Measurements from ENCODE around the gene CHTF18.
A peak's percentile ranks its signal among the peaks of the same experiment; 100 is the strongest.
"Not testable (repeated sequence)": the region's sequence is repeated elsewhere in the genome, so short reads cannot be mapped to it uniquely, and the experiment has no call there.

CHTF18 gene

DNA sequence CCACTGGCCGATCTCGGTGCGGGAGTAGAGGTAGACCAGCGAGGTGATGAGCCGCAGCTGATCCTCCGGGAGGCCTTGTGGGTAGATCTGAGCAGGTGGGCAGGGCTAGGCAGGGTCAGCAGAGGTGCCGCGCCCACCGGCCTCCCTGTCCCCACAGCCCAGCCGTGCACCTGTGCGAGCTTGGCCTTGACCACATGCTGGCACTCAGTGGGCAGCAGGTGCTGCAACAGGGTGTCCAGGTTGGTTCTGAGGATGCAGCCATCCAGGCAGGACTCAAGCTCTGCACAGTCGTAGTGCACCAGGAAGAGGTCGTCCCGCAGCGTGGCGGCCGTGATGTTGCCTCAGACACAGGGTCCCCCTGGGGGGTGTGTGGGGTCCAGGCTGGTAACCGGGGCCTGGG lies 15.5 kb upstream of the CHTF18 start:
- intact Hi-C loops (cut with DNase I), result no loop called here
- no peak for DNase-seq

DNA sequence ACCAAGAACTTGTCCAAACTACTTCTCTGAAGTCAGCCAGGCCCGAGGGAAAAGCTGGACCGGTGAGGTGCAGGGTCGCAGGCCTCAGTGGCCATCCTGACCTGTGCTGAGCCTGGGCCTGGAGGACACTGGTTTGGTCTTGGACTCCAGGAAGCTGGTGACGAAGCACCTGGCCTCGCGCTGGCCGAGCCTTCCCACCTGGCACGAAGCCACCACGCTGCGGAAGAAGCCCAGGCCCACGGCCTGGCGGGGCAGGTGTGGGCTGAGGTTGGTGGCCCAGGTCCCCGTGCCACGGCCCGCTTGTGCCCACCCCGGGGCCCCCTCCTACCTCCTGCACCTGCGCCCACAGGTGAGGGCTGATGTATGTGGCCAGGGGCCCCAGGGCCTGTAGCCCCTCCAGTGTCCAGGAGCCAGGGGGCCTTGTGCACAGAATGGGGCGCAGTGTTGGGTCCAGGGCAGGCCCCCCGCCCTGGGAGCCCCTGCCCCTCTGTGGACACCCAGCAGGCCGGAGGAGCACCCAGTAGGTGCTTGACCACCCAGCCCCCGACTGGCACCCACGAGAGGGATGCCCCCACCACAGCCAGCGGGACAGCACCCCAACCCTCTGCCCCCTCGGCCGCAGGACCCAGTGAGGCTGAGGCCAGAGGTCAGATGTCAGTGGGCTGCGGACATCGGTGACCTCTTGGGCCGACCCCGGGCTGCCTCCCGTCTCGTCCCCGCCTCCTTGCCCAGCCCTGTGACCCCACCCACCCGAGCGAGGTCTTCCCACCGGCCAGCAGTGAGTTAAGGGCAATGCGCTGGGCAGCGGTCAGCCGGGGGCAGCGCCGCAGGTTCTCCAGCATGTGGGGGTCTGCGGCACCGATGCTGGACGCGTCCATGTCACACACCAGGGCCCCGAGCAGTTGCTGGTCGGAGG lies 14.1 kb upstream of the CHTF18 start:
- intact Hi-C loops (cut with DNase I), result no loop called here
- no peak for DNase-seq

DNA sequence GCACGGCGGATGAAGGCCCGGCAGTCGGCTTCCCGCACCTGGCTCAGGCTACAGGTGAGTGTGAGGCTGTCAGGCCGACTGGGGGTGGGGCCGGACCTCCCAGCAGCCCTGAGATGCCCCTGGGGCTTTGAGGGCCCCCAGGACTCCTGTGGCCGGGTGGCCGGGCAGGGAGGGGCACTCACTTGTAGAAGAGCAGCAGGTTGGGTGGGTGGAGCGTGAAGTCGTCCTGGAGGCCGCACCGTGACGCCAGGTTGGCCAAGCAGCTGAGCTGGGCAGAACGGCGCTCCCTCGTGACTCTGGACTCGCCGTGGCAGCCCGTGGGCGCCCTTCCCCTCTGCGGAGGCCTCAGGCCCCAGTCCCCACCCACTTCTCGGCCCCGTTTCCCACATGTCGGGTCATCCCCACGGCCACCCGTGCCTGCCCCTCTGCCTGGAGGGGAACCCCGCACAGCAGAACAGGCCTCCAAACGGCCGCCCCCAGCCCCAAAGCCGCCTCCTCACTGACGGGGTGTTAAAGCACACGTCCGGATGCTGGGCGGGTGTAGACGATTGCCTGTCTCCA lies 13.1 kb upstream of the CHTF18 start:
- no peak for DNase-seq
- intact Hi-C loops (cut with DNase I), result no loop called here

DNA sequence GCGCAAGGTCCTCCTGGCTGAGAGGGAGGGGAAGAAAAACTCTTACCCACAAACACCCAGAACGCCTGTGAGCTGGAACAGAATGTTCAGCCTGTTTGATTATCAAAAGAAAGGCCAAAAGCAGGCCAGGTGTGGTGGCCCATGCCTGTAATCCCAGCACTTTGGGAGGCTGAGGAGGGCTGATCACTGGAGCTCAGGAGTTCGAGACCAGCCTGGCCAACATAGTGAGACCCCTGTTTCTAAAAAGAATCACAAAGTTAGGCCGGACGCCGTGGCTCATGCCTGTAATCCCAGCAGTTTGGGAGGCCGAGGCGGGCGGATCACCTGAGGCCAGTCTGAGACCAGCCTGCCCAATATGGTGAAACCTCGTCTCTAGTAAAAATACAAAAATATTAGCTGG lies 12.1 kb upstream of the CHTF18 start:
- intact Hi-C loops (cut with DNase I), result not testable (repeated sequence)

DNA sequence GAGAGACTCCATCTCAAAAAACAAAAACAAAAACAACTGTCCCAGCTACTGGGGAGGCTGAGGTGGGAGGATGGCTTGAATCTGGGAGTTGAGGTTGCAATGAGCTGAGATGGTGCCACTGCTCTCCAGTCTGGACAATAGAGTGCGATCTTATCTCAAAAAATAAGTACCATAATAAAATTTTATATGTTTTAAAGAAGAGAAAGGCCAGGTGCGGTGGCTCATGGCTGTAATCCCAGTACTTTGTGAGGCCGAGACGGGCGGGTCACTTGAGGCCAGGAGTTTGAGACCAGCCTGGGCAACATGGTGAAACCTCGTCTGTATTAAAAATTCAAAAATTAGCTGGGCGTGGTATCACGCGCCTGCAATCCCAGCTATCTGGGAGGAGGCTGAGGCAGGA lies 11.6 kb upstream of the CHTF18 start:
- DNase-seq, result no peak
- intact Hi-C loops (cut with DNase I), result no loop called here

More for the DNA sequence above, 12.1 kb upstream of the CHTF18 start:
- not testable (repeated sequence) for DNase-seq

DNA sequence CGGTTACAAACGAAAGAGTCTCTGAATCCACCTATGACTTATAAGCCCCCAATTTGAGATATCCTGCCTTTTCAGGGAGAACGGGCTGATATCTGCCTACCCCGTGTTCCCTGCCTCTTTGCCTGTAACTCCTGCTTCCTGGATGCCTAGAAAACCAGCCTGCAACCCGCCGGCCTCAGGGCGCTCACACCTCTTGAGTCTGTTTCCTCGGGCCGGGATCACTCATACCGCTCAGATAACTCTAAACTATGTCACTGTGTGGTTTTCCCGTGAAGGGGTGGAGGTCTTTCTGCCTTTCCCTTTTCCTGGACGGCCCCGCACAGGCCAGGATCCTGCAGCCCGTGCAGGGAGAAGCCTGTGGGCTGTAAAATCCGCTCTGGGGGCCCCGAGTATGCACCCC lies 10.6 kb upstream of the CHTF18 start:
- DNase-seq, result no peak
- intact Hi-C loops (cut with DNase I), result no loop called here

DNA sequence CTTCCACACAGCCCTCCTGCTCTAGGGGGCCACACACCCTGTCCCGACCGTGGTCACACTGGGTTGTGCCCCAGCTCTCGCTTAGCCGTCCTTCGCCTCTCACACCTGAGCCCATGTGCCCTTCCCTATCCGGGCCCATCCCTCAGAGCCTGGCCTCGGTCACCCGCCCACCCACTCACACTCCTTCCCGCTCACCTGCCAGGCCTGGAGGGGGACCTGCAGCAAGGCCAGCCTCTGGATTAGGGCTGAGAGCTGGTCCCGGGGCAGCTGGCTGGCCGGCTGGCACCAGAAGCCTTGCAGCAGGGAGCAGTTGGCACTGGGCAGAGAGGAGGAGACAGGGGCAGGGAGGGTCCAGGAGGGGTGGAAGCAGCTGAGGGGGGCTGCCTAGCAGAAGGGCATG lies 10.0 kb upstream of the CHTF18 start:
- intact Hi-C loops (cut with DNase I), result no loop called here
- no peak for DNase-seq

DNA sequence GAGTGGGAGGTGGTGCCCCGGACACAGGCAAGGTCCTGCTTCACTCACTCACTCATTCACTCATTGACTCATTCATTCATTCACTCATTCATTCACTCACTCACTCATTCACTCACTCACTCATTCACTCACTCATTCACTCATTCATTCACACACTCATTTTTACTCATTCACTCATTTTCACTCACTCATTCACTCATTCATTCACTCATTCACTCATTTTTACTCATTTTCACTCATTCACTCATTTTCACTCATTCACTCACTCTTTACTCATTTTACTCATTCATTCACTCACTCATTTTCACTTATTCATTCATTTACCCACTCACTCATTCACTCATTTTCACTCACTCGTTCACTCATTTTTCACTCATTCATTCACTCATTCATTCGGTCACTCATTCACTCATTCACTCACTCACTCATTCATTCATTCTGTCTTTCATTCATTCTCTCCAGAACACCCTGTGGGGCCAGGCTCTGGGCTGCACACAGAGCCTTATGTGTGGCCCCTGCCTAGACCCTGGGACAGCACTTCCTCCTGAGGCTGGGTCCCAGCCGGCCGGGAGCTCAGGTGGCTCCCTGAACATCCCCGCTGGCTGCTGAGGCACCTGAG lies 9.4 kb upstream of the CHTF18 start:
- no peak for DNase-seq
- intact Hi-C loops (cut with DNase I), result no loop called here

DNA sequence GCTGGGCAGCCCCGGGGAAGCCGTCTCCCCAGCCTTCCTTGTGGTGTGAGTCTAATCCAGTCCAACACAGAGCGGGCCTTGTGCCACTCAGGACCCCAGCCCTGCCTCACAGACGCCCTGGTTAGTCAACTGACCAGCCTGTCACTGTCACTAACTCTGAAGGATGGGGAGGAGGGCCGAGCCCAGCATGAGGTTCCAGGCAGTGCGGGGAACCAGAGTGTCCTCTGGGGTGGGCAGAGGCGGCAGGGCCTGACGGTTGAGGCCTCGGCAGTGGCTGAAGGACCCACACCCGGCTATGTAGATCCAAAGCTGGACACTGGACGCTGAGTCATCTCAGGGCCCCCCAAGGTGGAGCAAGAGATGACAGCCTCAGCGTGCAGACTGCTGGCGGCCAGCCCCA lies 8.9 kb upstream of the CHTF18 start:
- intact Hi-C loops (cut with DNase I), result no loop called here
- no peak for DNase-seq

DNA sequence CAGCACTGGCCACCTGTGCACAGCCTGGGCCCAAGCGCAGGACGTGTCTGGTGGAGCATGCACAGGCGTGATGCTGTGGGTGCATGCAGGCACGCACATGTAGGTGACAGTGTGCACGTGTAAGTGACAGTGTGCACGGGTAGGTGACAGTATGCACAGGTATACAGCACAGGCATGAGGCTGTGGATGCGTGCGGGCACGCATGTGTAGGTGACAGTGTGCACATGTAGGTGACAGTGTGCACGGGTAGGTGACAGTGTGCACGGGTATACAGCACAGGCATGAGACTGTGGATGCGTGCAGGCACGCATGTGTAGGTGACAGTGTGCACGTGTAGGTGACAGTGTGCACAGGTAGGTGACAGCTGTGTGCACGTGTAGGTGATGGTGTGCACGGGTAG lies 8.1 kb upstream of the CHTF18 start:
- intact Hi-C loops (cut with DNase I), result no loop called here
- no peak for DNase-seq

DNA sequence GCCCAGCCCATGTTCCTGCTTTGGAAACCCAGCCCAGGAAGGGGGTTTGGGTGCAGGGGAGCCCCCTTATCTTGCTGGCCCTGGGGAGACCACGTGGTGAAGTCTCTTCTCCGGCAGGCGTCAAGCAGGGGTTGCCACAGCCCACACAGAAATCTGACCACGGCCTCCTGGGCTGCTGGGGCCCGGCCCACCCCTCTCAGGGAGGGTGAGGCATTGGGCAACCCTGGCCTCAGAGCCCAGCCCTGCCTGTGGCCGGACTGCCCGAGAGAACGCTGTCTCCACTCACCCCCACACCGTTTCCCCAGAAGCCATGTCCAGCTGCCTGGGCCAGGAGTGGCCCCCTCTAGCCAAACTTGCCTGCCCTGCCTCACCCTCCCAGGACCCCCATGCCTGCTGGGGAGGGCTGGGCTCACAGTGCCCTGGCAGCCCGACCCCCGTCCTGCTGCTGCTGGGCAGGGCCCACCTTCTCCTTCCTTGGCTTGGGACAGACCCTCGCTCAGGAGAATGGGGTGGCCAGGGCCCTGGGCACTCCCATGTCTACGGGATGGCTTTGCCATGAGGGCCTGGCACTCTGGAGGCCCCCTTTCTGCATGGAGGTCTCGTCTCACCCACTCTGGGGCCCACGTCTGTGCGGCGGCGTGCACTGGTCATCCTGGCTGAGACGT lies 6.9 kb upstream of the CHTF18 start:
- no peak for DNase-seq
- intact Hi-C loops (cut with DNase I), result no loop called here

DNA sequence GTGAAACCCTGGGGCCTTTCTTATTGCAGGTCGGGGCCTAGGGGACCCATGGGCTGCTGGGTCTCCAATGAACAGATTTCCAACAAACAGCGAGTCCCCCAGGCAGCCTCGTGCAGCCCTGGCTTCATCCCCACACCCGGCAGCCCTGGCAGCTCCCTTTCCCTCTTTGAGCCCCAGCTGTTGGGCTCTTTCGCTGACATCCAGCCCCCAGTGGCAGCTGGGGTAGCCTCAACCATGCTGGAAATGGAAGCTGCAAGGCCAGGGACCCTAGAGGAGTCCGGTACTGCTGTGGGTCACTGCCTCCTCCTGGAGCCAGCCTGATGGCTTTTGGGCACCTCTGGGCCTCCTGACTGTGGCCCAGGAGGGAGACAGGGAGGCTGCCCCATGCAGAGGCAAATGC lies 6.2 kb upstream of the CHTF18 start:
- intact Hi-C loops (cut with DNase I), result no loop called here

DNA sequence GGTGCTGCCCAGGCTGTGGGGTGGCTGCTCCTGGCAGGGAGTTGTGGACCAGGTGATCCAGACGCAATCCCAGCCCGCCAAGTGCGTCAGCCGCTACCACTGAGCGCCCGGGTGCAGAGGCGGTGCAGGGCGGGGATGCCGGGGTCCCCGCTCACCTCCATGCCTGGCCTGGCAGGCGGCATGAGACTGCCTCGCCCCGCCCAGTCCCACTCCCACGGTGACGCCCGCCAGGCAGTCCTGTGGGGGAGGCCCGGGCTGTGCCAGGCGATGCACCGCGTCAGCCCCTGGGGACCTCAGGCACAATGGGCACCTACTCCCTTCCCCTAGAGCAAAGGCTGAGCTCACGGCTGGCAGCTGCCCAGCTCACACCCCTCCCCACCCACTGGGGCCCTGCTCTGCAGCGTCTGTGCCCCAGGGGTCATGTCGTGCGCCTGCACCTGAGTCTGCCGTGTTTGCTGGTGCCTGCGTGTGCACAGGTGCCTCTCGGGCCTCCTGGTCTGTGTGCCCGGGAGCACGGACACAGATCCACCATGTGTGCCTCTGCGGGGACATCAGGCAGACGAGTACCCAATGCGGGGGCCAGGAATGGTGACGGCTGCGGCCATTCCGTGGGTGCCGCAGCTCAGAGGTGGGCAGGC lies 5.5 kb upstream of the CHTF18 start:
- intact Hi-C loops (cut with DNase I), result no loop called here
- peak in 2 of 10 donors; percentile 34 to 84 for DNase-seq

More for the DNA sequence above, 6.2 kb upstream of the CHTF18 start:
- DNase-seq, result no peak

DNA sequence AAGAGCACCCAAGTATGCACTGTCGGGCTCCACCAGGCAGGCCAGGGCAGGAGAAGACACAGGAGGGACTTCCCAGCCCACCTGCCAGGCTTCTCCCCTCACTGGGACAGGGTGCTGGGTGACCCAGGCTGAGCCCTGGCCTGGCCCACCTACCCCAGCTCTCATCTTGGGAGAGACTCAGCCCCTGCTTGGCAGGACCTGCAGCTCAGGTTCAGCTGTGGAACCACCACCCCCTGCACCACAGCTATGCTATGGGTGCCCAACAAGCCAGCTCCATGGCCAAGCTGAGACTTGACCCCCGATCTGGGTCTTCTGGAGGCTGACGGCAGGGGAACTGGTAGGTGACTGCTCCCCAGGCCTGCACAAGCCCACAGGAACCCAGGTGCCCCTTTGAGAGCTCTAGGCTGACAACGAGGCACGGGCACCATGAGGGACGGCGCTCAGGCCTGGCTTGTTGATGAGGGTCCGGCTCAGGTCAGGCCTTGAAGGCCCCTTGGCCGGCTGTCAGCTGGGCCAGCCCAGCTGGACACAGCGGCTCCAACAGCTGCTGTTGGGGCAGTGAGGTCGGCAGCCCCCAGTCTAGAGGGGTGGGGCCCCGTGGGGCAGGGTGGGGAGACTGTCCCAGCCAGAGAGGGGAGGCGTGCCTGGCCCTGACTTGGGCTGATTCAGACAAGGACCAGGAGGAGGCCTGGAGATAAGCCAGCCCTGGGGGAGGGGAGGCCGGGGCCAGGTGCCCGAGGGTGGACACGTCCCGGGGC lies 4.8 kb upstream of the CHTF18 start:
- DNase-seq, result no peak

DNA sequence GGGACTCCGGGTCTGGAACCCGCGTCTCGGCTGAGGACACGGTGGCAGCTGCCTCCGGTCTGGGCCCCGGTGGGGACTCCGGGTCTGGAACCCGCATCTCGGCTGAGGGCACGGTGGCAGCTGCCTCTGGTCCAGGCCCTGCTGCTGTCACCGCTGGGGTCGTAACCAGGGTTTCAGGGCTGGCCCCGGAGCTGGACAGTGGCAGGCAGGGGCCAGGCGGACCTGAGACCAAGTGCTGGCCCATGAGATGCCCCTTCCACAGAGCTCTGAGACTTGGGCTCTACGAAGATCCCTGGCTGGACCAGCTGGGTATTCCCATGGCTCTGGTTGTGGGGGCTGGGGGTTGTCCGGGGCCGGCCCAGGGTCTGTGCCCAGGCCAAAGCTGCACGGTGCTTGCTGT lies 4.0 kb upstream of the CHTF18 start:
- intact Hi-C loops (cut with DNase I), result no loop called here
- no peak for DNase-seq

More for the DNA sequence above, 4.8 kb upstream of the CHTF18 start:
- intact Hi-C loops (cut with DNase I), result no loop called here

DNA sequence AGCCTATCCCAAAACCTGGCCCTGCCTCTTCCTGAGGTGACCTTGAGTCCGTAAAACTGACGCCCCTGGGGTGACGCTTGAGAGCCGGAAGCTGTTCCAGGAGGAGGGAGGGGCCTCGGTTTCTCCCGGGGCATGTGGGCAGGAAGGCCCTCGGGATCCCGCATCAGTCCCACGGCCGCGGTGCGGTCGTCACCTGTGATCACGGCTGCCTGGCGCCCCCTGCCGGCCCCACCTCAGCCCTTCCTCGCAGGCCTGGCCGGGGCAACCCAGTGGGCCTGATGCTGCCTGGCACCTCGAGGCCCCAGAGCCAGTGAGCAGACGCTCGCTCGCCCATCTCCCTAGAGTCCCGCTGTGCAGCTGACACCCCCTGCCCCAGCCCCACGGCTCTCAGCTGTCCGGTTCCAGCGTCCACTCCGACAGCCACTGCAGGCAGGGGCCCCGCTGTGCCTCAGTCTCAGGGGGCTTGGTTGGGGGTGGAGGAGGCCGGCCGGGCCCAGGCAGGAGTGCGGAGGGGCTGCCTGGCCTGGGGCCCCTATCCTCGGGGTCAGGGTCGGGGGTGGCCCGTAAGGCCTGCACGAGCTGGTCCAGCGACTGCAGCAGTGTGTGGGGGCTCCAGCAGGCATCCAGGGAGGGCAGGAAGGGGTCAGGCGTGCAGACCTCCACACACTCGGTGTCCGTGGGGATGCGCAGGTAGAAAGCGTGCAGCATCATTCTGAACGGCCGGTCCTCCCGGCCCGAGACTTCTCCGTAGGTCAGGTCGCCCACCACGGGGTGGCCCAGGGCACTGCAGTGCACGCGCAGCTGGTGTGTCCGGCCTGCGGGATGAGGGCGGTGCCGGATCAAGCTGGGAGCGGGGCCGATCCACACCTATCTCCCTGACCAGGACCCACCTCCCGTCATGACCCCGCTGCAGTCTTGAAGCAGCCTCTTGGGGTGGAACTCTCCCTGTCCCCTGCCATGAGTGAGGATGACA lies 2.6 kb upstream of the CHTF18 start:
- DNase-seq, result peak; percentile 56 to 96 (median 74)
- intact Hi-C loops (cut with DNase I), result loop anchor here (2.0 kb wide), 2 partner anchors 45 to 75 kb away; partner anchors contain the start of gene CIAO3

DNA sequence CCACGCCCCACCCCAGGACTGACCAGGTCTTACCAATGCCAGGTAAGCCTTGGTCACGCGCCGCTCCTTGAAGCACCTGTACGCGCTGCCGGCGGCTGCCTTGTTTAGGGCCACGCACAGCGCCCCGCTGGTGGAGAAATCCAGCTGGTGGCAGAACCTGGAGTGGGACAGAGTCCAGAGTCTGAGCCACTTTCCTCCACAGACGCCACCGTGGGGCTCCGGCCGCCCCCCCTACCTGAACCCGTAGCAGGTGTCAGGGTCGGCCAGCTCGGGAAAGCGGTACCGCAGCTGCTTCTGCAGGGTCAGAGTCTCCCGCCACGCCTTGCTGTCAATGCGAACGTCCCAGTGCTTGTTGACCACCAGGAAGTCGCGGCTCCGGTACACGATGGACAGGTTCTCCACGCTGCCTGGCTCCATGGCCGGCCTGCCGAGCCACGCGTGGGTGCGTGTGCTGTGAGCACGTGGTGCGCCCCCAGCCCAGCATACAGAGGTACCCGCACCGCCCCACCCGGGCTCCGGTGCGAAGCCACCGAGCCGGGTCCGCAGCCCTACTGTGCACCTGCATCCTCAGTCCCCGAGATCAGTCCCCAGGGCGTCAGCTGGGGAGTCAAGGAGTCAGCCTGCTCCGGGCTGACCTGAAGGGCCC lies 976 bp upstream of the CHTF18 start:
- DNase-seq, result peak in 1 of 10 donors; percentile 83
- intact Hi-C loops (cut with DNase I), result loop anchor here (2.0 kb wide), 2 partner anchors 47 to 77 kb away; partner anchors contain the start of gene CIAO3

DNA sequence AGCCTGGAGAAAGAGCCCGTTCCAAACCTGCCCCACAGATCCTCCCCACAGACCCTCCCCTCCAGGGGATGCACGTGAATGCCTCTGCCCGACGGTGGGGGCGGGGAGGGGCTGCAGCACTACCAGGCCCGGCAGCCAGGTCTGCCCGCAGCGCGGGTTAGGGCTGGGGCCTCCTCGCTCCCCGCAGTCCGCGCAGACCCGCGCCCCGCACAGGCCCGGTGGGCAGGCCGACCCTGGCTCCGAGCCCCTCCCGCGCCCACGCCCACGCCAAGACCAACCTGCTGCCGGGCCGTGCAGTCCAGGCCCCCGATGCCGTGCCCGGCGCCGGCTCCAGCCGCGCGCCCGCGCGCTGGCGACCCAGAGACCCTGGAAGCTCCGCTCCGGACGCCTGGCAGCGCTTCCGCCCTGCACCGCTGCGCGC lies 432 bp upstream of the CHTF18 start, which contains the start of gene RPUSD1:
Gene RPUSD1 (minus strand): TSS at position 404 of the 421 bp plus-strand sequence. CDS start 644 bp downstream, outside the sequence.
- intact Hi-C loops (cut with DNase I), result loop anchor here (1.0 to 2.0 kb wide), 3 partner anchors 19 to 77 kb away; partner anchors contain the start of gene CIAO3
- no peak for DNase-seq
